Stimulated activated CD4-positive, alpha-beta T cell treated with anti-CD3 and anti-CD28 coated beads, Interleukin-4, amount 100 ng/mL, for 48 hours (primary cell): Measurements from ENCODE around the gene KCP.

Experiments
- DNase-seq, 2 donors: peaks; one replicate each; pipeline ENCODE4 v3.0.0-alpha.2; 2020; ENCODE audit warnings: low read depth in 2 of 2

The KCP gene

DNA sequence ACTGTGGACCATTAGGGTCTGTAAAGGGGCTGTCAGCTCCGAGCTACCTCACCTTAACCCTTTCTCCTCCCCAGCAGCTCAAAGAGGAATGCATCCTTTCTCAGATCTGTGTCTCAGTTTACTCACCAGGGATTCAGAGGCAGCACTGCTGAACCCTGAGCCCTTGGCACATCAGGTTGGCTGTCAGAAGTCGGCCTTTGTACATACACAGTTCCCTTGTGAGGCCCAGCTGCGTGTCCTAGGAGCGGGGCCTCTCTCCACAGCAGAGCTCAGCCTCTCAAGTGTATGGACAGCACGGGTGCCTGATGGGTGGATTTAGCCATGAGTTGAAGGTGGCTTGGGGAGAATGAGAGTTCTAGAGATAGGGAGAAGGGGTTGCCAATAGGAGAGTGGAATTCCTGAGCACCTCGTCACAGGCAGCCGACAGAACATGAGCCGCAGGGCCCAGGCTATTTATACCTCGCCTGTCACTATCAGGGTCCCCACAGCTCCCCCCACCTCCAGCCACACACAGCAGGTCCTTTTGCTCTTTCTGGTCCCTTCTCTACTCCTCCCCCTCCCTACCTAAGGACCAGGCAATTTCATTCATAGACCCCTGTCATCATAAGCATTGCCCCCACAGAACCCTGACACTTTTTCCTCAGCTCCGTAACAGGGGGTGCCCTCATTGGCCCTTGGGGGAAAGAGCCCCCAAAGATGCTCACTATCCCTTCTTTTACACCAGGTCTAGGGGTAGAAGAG lies 82.4 kb downstream of the KCP start:
- DNase-seq: no peak

DNA sequence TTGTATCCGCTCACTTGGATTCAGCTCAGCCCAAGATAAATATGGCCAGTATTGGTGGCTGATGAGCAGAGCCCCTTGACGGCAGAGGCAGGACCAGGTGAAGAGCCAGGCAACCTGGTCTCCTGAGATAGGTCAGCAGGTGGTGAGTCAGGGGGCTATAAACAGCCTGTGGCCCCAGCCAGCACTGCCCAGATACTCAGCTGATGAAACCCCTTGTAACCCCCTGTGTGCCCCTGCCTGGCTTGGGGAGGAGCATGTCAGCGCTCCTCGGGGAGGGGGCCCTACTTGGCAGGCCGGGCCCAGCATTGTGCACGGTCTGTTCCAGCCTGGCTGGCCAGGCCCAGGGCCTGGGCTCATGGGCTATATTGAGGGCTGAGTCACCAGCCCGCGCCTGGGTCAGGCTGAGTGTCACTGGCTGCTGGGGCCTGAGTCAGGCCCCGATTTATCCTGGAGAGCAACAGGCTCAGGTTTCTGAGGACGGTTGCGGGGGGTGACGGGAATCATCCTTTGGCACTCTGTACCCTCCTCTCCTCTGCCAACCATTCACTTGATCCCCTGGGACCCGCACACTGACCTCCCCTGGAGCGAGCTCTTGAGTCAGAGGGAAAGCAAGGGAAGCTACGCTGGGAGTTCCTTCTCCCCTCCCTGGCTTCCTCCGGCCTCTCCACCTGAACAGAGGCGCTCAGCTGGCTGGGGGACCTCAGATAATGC lies 83.1 kb downstream of the KCP start:
- DNase-seq: no peak

DNA sequence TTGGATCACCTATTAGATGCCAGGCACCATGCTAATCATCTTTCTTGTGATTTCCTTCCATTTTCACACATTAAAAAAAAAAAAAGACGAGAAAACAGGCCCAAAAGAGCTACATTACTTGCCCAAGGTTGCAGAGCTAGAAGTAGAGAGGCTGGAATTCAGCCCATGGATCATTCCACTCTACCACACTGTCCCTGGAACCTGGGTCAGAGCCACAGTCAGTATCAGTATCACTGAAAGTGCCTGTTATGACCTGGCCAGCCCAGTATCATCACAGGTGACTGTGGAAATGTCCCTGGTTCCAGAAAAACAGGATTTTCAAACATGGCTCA lies 83.6 kb downstream of the KCP start:
- DNase-seq: no peak
